Jurkat, Clone E6-1 (cell line): ENCODE data around the gene TWNK.
A peak's percentile ranks its signal among the peaks of the same experiment; 100 is the strongest.
"Not testable (repeated sequence)": the region's sequence is repeated elsewhere in the genome, so short reads cannot be mapped to it uniquely, and the experiment has no call there.

Source experiments
- DNase-seq: peaks from one replicate; pipeline ENCODE4 v3.0.0-alpha.2; 2011; ENCODE audit warnings: low read depth, low spot score
- H3K4me3 ChIP-seq: 2 replicates; pipeline ENCODE4 v1.5.1; 2011; ENCODE audit warnings: mild to moderate bottlenecking, low read length, control low read depth, moderate library complexity

The TWNK gene

GRCh38 chr10:100972115-100972903 is 15.0 kb upstream of the TWNK start:
- no peak for DNase-seq
- no peak overlapping the region for H3K4me3 ChIP-seq

GRCh38 chr10:100972904-100973535 is 14.3 kb upstream of the TWNK start:
- no peak for DNase-seq
- no peak overlapping the region for H3K4me3 ChIP-seq

- not testable (repeated sequence) for DNase-seq
Observed at GRCh38 chr10:100975397-100975796, 11.9 kb upstream of the TWNK start.

GRCh38 chr10:100976906-100977305 is 10.4 kb upstream of the TWNK start:
- no peak overlapping the region for H3K4me3 ChIP-seq
- DNase-seq = no peak

More at GRCh38 chr10:100975397-100975796, 11.9 kb upstream of the TWNK start:
- H3K4me3 ChIP-seq = not testable (repeated sequence)

GRCh38 chr10:100977436-100977835 is 9.9 kb upstream of the TWNK start:
- DNase-seq = no peak
- no peak overlapping the region for H3K4me3 ChIP-seq

- no peak for DNase-seq
- no peak overlapping the region for H3K4me3 ChIP-seq
Observed at GRCh38 chr10:100978121-100978900, 9.0 kb upstream of the TWNK start.

GRCh38 chr10:100978901-100979195 is 8.5 kb upstream of the TWNK start:
- DNase-seq = no peak
- no peak overlapping the region for H3K4me3 ChIP-seq

- H3K4me3 ChIP-seq = no peak overlapping the region
- DNase-seq = no peak
Observed at GRCh38 chr10:100979791-100980272, 7.5 kb upstream of the TWNK start.

- no peak for DNase-seq
- no peak overlapping the region for H3K4me3 ChIP-seq
Observed at GRCh38 chr10:100980311-100980710, 7.0 kb upstream of the TWNK start.

GRCh38 chr10:100980711-100981110 is 6.6 kb upstream of the TWNK start:
- DNase-seq = no peak
- no peak overlapping the region for H3K4me3 ChIP-seq

- DNase-seq = no peak
- H3K4me3 ChIP-seq = no peak overlapping the region
Observed at GRCh38 chr10:100981178-100981772, 6.1 kb upstream of the TWNK start.

GRCh38 chr10:100982916-100983830 is 4.2 kb upstream of the TWNK start:
- no peak overlapping the region for H3K4me3 ChIP-seq
- DNase-seq = no peak

- DNase-seq = no peak
- H3K4me3 ChIP-seq = no peak overlapping the region
Observed at GRCh38 chr10:100983868-100984671, 3.3 kb upstream of the TWNK start.

GRCh38 chr10:100984672-100985177 is 2.6 kb upstream of the TWNK start:
- H3K4me3 ChIP-seq = no peak overlapping the region

GRCh38 chr10:100985336-100985735 is 2.0 kb upstream of the TWNK start:
- DNase-seq = no peak
- H3K4me3 ChIP-seq = no peak overlapping the region

More at GRCh38 chr10:100984672-100985177, 2.6 kb upstream of the TWNK start:
- DNase-seq = no peak

- no peak for DNase-seq
- peak overlapping the region; percentile 99 for H3K4me3 ChIP-seq
Observed at GRCh38 chr10:100986623-100986951, 756 bp upstream of the TWNK start.

GRCh38 chr10:100987685-100988049 is 324 bp downstream of the TWNK start:
- DNase-seq = no peak

GRCh38 chr10:100988166-100988565 is 823 bp downstream of the TWNK start:
- H3K4me3 ChIP-seq = peak overlapping the region; percentile 99
- no peak for DNase-seq

More at GRCh38 chr10:100987685-100988049, 324 bp downstream of the TWNK start:
- peak overlapping the region; percentile 99 for H3K4me3 ChIP-seq
